Esophagus (tissue), 2 donors: ENCODE results near the gene PID1. TPM values are rescaled to one million over a fixed set of nuclear protein-coding genes. Genes with fewer than 3 reads are reported as not detected.
"Not testable (repeated sequence)": the region's sequence is repeated elsewhere in the genome, so short reads cannot be mapped to it uniquely, and the experiment has no call there.

Source experiments
- H3K27ac ChIP-seq, 2 donors: one replicate each; pipeline ENCODE4 v1.5.1; 2013; ENCODE audit warnings: low read depth in 2 of 2, mild to moderate bottlenecking in 2 of 2, inconsistent platforms in 1 of 2, low read length in 1 of 2, moderate library complexity in 1 of 2
- H3K27me3 ChIP-seq, 2 donors: one replicate each; pipeline ENCODE4 v1.6.1; 2013; ENCODE audit warnings: low read length in 2 of 2, control low read depth in 1 of 2, mild to moderate bottlenecking in 1 of 2; ENCODE audit not compliant: insufficient read depth in 2 of 2, control insufficient read depth in 1 of 2
- H3K36me3 ChIP-seq, 2 donors: one replicate each; pipeline ENCODE4 v1.6.1; 2013; ENCODE audit warnings: low read length in 1 of 2; ENCODE audit not compliant: control insufficient read depth in 2 of 2, insufficient read depth in 2 of 2
- H3K4me1 ChIP-seq, 2 donors: one replicate each; pipeline ENCODE4 v1.6.1; 2013; ENCODE audit warnings: low read length in 1 of 2; ENCODE audit not compliant: control insufficient read depth in 2 of 2, insufficient read depth in 2 of 2
- H3K4me3 ChIP-seq, 2 donors: one replicate each; pipeline ENCODE4 v1.5.1; 2013; ENCODE audit warnings: low read length in 2 of 2, mild to moderate bottlenecking in 2 of 2, low read depth in 1 of 2, moderate library complexity in 1 of 2
- H3K9me3 ChIP-seq, 2 donors: one replicate each; pipeline ENCODE4 v1.6.1; 2013; ENCODE audit warnings: mild to moderate bottlenecking in 2 of 2, low read depth in 1 of 2, low read length in 1 of 2, moderate library complexity in 1 of 2; ENCODE audit not compliant: control insufficient read depth in 2 of 2, insufficient read depth in 1 of 2
- WGBS, 2 donors: extraction: QIAGEN DNeasy Blood & Tissue Kit; methylation state at CpG; one replicate each; pipeline ENCODE4 v1.1.7; 2013; 5-methylcytosine and 5-hydroxymethylcytosine counted together
- polyA plus RNA-seq, 2 donors: library from polyadenylated mRNA; stranded (reverse); fragments of 200-250 nt; gene quantifications; one replicate each; pipeline ENCODE4 v1.2.3, GENCODE V29; 2013
- donor health status: healthy with polysubstance abuse.
- donor health status: Bipolar disorder and iron deficiency.

Gene PID1
- polyA plus RNA-seq, 2 donors = 2.0 to 3.5 TPM

DNA sequence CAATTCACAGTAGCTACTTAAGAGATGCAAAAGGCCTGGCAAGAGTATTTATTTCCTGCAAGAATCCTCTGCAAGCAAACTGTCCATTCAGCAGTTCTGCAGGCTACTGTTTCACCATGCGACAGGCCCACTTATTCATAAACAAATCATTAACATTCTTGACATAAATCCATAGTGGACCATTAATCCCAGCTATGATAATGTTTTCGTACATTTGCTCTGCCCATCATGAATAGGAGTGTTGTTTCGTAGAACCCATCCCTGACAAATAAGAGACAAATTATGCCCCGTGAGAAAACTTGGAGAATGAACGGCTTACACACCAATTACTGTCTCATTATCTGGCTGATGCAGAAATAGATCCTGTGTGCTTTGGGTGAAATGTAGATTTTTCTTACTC, 65.4 kb downstream of the PID1 start:
- no peak overlapping the region for H3K4me3 ChIP-seq
- WGBS, 2 donors = 70 to 80% methylated on average over 5 of the region's 5 CpGs
- no peaks in the 10 kb centered on the region for H3K9me3 ChIP-seq

DNA sequence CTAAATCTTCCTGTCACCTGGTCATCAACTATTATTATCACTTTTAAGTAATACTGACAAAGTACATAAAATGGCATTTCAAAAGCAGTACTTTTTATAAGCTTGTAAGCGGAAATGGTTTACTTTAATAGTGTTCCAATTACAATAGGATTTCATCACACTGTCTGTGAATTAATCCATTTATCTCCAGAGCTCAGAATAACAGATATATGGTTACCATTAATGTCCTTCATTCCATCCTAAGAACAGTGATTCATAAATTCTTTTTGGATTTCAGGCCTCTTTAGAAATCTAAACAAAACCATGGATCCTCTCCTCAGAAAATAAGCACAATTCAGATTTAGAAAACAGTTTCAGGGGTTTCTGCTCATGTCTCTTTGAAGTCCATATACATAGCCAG, 68.4 kb downstream of the PID1 start:
- H3K4me3 ChIP-seq = no peak overlapping the region
- H3K27me3 ChIP-seq = no peaks in the 10 kb centered on the region
- no peaks in the 10 kb centered on the region for H3K36me3 ChIP-seq
- H3K9me3 ChIP-seq = no peaks in the 10 kb centered on the region
- WGBS, 2 donors = 87 to 93% methylated on average over 1 of the region's 1 CpG
- H3K4me1 ChIP-seq = no peaks in the 10 kb centered on the region
- H3K27ac ChIP-seq = no peak overlapping the region

More for the DNA sequence above, 65.4 kb downstream of the PID1 start:
- no peaks in the 10 kb centered on the region for H3K27me3 ChIP-seq
- no peak overlapping the region for H3K27ac ChIP-seq
- no peaks in the 10 kb centered on the region for H3K36me3 ChIP-seq
- no peaks in the 10 kb centered on the region for H3K4me1 ChIP-seq

DNA sequence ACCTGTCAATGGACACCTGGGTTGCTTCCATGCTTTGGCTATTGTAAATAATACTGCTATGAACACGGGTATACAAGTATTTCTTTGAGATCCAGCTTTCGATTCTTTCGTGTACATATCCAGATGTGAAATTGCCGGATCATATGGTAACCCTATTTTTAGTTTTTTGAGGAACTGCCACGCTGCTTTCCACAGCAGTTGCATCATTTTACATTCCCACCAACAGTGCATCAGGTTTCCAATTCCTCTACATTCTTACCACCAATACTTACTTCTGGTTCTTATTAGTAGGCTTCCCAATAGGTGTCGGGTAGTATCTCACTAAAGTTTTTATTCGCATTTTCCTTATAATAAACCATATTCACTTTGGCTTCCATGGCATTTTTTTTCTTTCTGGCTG, 69.6 kb downstream of the PID1 start:
- Histone ChIP-seq H3K27me3 (no peaks in the 10 kb centered on the region), H3K9me3 (no peaks in the 10 kb centered on the region), H3K27ac (no peak overlapping the region), H3K36me3 (no peaks in the 10 kb centered on the region), H3K4me3 (no peak overlapping the region), H3K4me1 (no peaks in the 10 kb centered on the region)
- 81 to 83% methylated on average over 7 of the region's 7 CpGs for WGBS, 2 donors

DNA sequence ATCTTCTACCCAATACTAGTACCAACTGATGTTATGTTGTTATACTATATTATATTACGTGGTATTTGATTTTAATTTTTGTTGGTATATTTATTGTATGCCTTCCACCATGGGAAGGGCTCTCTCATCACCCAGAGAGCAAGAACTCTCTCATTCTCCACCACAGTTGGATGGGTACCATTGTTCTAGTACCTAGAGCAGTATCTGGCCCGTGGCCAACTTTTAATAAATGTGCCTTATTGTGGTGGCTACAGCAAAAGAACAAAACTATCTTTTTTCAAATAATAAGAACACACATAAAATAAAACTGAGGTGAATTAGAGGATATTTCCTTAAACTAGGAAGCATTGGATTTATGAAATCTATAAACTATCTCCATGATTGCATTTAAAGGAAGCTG, 71.8 kb downstream of the PID1 start:
- Histone ChIP-seq H3K36me3 (no peaks in the 10 kb centered on the region), H3K27ac (no peak overlapping the region), H3K4me1 (no peaks in the 10 kb centered on the region), H3K27me3 (no peaks in the 10 kb centered on the region), H3K4me3 (no peak overlapping the region), H3K9me3 (no peaks in the 10 kb centered on the region)
- 67 to 80% methylated on average over 2 of the region's 2 CpGs for WGBS, 2 donors

DNA sequence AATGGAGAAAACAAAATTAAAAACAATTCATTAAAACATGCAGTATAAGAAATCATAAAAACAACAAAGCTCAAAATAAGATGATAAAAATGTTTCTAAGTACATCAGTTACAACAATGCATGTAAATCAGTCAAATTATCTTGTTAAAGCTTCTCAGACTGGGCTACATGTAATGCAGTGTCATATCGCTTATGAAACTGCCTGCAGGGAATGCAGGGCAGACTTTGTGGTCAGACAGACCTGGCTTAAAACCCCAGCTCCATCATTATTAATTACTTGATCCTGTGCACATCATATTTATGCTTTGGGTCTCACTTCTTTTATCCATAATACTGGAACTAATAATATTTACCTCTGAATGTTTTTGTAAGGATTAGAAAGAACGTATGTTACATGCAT, 74.6 kb downstream of the PID1 start:
- H3K9me3 ChIP-seq = no peaks in the 10 kb centered on the region
- no peak overlapping the region for H3K4me3 ChIP-seq
- H3K27me3 ChIP-seq = no peaks in the 10 kb centered on the region
- H3K27ac ChIP-seq = no peak overlapping the region
- H3K4me1 ChIP-seq = no peaks in the 10 kb centered on the region
- no peaks in the 10 kb centered on the region for H3K36me3 ChIP-seq
- 52 to 54% methylated on average over 2 of the region's 2 CpGs for WGBS, 2 donors

DNA sequence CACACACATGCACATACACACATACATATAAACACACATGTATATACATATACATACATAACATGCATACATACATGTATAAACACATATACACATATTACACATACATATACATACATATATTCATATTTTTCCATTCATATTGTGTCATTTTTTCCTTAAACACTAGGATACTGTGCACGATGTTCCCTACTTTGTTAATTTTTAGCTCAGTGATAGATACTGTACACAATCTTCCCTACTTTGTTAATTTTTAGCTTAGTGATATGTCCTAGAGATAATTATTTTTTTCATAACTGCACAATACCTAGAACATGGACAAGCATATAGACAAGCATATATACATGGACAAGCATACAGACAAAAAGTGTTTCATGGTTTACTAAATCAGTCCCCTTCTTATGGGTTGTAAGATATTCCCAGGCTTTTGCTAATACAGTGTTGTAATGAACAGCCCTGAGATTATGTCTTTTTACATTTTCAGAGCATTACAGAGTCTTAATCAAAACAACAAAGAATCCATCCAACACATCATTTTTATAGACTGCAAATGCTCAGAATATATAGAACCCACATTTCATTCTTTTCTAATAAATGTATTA, 75.6 kb downstream of the PID1 start:
- H3K27ac ChIP-seq = no peak overlapping the region
- H3K27me3 ChIP-seq = no peaks in the 10 kb centered on the region
- WGBS, 2 donors = 71 to 90% methylated on average over 1 of the region's 1 CpG
- no peaks in the 10 kb centered on the region for H3K9me3 ChIP-seq
- no peak overlapping the region for H3K4me3 ChIP-seq
- no peaks in the 10 kb centered on the region for H3K36me3 ChIP-seq
- H3K4me1 ChIP-seq = no peaks in the 10 kb centered on the region

DNA sequence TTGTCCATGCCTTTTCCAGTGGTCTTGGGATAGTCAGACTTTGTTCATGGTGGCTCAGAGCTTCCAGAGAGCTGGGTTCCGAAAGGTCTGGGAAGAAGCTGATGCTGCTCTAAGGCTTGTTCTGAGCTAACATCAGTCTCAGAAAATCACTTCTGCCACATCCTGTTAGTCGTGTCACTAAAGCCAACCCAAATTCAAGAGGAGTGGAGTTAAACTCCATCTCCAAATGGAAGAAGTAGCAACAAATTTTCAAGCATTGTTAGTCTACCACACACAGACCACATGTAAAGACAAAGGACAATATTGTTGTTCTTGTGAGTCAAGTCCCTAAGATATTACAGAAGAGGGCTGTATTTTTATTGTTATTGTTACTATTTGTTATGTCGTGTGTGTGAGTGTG, 77.8 kb downstream of the PID1 start:
- no peaks in the 10 kb centered on the region for H3K27me3 ChIP-seq
- H3K9me3 ChIP-seq = no peaks in the 10 kb centered on the region
- WGBS, 2 donors = 72 to 85% methylated on average over 3 of the region's 3 CpGs
- no peaks in the 10 kb centered on the region for H3K36me3 ChIP-seq
- no peaks in the 10 kb centered on the region for H3K4me1 ChIP-seq
- no peak overlapping the region for H3K4me3 ChIP-seq
- no peak overlapping the region for H3K27ac ChIP-seq

DNA sequence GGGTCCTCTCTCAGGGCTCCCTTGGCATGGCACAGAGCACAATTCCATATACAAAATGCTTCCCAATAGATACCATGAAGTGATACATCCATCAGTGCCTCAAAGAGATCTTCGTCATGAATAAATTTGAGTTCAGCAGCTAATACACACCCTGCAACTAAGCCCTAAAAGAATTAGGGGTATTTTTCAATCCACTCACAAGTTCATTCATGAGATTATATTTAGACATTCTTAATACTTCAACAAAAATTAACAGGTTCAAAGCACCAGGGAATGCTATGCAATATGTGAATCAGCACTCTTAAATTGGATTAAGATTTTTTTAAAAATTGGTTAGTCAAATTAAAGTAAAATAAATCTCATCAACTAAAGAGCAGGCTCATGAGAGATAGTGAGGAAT, 79.7 kb downstream of the PID1 start:
- H3K27ac ChIP-seq = no peak overlapping the region
- H3K36me3 ChIP-seq = no peaks in the 10 kb centered on the region
- no peaks in the 10 kb centered on the region for H3K27me3 ChIP-seq
- H3K4me3 ChIP-seq = no peak overlapping the region
- H3K9me3 ChIP-seq = peaks cover 1 to 2% of the 10 kb centered on the region in 2 donors
- no peaks in the 10 kb centered on the region for H3K4me1 ChIP-seq
- WGBS, 2 donors = 82 to 94% methylated on average over 1 of the region's 1 CpG

DNA sequence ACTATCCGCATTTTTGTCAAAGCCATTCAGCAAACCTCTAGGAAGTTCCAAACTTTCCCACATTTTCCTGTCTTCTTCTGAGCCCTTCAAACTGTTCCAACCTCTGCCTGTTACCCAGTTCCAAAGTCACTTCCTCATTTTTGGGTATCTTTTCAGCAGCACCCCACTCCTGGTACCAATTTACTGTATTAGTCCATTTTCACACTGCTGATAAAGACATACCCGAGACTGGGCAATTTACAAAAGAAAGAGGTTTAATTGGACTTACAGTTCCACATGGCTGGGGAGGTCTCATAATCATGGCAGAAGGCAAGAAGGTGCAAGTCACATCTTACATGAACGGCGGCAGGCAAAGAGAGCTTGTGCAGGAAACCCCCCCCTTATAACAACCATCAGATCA, 84.0 kb downstream of the PID1 start:
- not testable (repeated sequence) for H3K36me3 ChIP-seq, H3K27me3 ChIP-seq, H3K4me3 ChIP-seq, H3K27ac ChIP-seq, H3K9me3 ChIP-seq, H3K4me1 ChIP-seq
- WGBS, 2 donors = 72 to 73% methylated on average over 4 of the region's 4 CpGs

DNA sequence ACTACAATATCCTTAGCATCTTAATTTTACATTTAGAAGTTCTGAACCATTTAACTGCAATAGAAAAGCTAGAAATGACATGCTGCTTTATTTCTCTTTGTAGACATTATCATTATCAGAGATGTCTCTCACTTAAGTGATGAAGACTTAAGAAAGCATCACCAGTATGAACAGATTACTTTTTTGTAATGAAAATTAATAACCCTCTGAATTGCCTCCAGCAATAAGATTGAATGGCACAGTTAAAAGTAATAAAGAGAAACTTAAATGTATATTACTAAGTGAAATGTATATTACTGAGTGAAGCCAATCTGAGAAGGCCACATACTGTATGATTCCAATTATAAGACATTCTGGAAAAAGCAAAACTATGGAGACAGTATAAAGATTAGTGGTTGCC, 89.4 kb downstream of the PID1 start:
- Histone ChIP-seq H3K4me3 (no peak overlapping the region), H3K27ac (no peak overlapping the region), H3K9me3 (peaks cover 3 to 6% of the 10 kb centered on the region in 2 donors), H3K27me3 (no peaks in the 10 kb centered on the region), H3K4me1 (no peaks in the 10 kb centered on the region), H3K36me3 (no peaks in the 10 kb centered on the region)
